Pancreas (tissue), 10 donors: ENCODE results near the gene KIF21B. TPM values are rescaled to one million over a fixed set of nuclear protein-coding genes. Genes with fewer than 3 reads are reported as not detected.

Source experiments
- ATAC-seq, 4 donors: fragments of 200-7000 bp; cut with Tn5 transposase; one replicate each; pipeline versions ENCODE4 v1.8.0 to v1.9.1; 2020; ENCODE audit warnings: mild to moderate bottlenecking in 4 of 4, moderate library complexity in 4 of 4
- DNase-seq, 6 donors: peaks; one replicate each; pipeline ENCODE4 v3.0.0-alpha.2; 2020
- FAIRE-seq: peaks from 2 replicates; lab custom pipeline; 2012; peaks lifted over from hg19 to GRCh38; lab: Jason Lieb, UNC
- H3K27ac ChIP-seq, 4 donors: fragments of 200-600 bp; sonication (generic); 1 replicate in 3 of 4; 2 replicates in 1 of 4; pipeline versions ENCODE4 v1.5.0 to v1.8.0; 2020
- H3K27me3 ChIP-seq, 4 donors: fragments of 200-600 bp; one replicate each; pipeline ENCODE4 v1.8.0; 2021
- H3K36me3 ChIP-seq, 3 donors: fragments of 200-600 bp; sonication (generic) in 1 of 3; one replicate each; pipeline versions ENCODE4 v1.5.0 to v1.8.0; 2020 to 2021
- H3K4me1 ChIP-seq, 3 donors: fragments of 200-600 bp; one replicate each; pipeline ENCODE4 v1.8.0; 2021
- H3K4me3 ChIP-seq, 4 donors: fragments of 200-600 bp; sonication (generic) in 2 of 4; one replicate each; pipeline versions ENCODE4 v1.5.0 to v1.8.0; 2020 to 2021
- H3K9me3 ChIP-seq, 4 donors: fragments of 200-600 bp; one replicate each; pipeline ENCODE4 v1.8.0; 2021
- CTCF ChIP-seq, 4 donors: fragments of 200-600 bp; sonication (generic) in 3 of 4; IDR thresholded peaks; one replicate each; pipeline versions ENCODE4 v1.5.0 to v1.8.0; 2021; ENCODE audit warnings: antibody characterized with exemption in 4 of 4
- WGBS, 2 donors: extraction: QIAGEN DNeasy Blood & Tissue Kit; methylation state at CpG; one replicate each; pipeline ENCODE4 v1.1.7; 2013; 5-methylcytosine and 5-hydroxymethylcytosine counted together
- intact Hi-C, 3 donors: fragments of 100-400 bp; cut with DNase I; formaldehyde crosslinking; loops; one replicate each; pipeline versions ENCODE4 v1.11.1 to v1.14.2; 2022
- polyA plus RNA-seq, 2 donors: library from polyadenylated mRNA; stranded (reverse); fragments of 200-250 nt; gene quantifications; one replicate each; pipeline ENCODE4 v1.2.3, GENCODE V29; 2013
- total RNA-seq, 6 donors: library from RNA; stranded (reverse); fragmentation: NEBNext Ultra II Directional in 4 of 6; extraction: Animal tissue kit (Norgen Biotek cat#: 25700) in 4 of 6; gene quantifications; one replicate each; pipeline versions ENCODE4 v1.2.1 to v1.2.4, GENCODE V29; 2021 to 2023
- donor health status: healthy with polysubstance abuse.
- donor health status: DM: no; HTN: no; CAD: no; lungs with moderate emphysema.
- donor health status: DM: no; HTN: no; CAD: no.
- donor health status: control.
- donor health status: control.
- donor health status: Bipolar disorder and iron deficiency.
- donor health status: DM: yes; HTN: yes; CAD: no.
- donor health status: DM: no; HTN: no; CAD: no.
- donor health status: DM: no; HTN: no; CAD: no.
- donor health status: DM: yes; HTN: yes; CAD: no.

KIF21B gene
- total and polyA plus RNA-seq, 8 donors: 0.51 to 2.5 (median 0.93) TPM

- Histone ChIP-seq H3K9me3 (no peaks in the 10 kb centered on the region), H3K27ac (no peak overlapping the region), H3K4me1 (no peaks in the 10 kb centered on the region), H3K27me3 (no peaks in the 10 kb centered on the region), H3K4me3 (no peak overlapping the region), H3K36me3 (no peaks in the 10 kb centered on the region)
- ATAC-seq (peak; percentile 75 to 95 (median 90)), DNase-seq (peak in 4 of 6 donors; percentile 47 to 76 (median 74)), FAIRE-seq (no peak)
- 18% methylated on average over 13 of the region's 13 CpGs for WGBS, 2 donors
- peak; percentile 53 to 79 (median 74) for TF ChIP-seq CTCF (IDR thresholded peaks at IDR 0.05)
- intact Hi-C loops: loop anchor here in 2 of 3 donors (2.0 to 10.0 kb wide), 3 partner anchors 70 to 148 kb away; partner anchors contain the start of gene INAVA (in 1 of the 2)
Measured at GRCh38 chr1:201042779-201043461, 19.4 kb upstream of the KIF21B start.

GRCh38 chr1:201041011-201041410, 17.5 kb upstream of the KIF21B start:
- Histone ChIP-seq H3K4me3 (no peak overlapping the region), H3K36me3 (no peaks in the 10 kb centered on the region), H3K4me1 (no peaks in the 10 kb centered on the region), H3K27ac (no peak overlapping the region), H3K27me3 (peaks cover 0 to 5% (median 0%) of the 10 kb centered on the region in 4 donors), H3K9me3 (no peaks in the 10 kb centered on the region)
- FAIRE-seq (no peak), DNase-seq (no peak), ATAC-seq (no peak)
- 85 to 87% methylated on average over 2 of the region's 2 CpGs for WGBS, 2 donors
- no peak for TF ChIP-seq CTCF (IDR thresholded peaks at IDR 0.05)
- intact Hi-C loops: loop anchor here in 2 of 3 donors (5.0 to 10.0 kb wide), 2 partner anchors 69 to 146 kb away; partner anchors contain the start of gene INAVA (in 1 of the 2)

- DNase-seq (peak in 1 of 6 donors; percentile 48), FAIRE-seq (no peak), ATAC-seq (no peak)
- no peak for TF ChIP-seq CTCF (IDR thresholded peaks at IDR 0.05)
- Histone ChIP-seq H3K36me3 (no peaks in the 10 kb centered on the region), H3K27ac (no peak overlapping the region), H3K4me3 (no peak overlapping the region), H3K27me3 (peaks cover 0 to 5% (median 0%) of the 10 kb centered on the region in 4 donors), H3K9me3 (no peaks in the 10 kb centered on the region), H3K4me1 (no peaks in the 10 kb centered on the region)
- intact Hi-C loops: loop anchor here in 2 of 3 donors (5.0 to 10.0 kb wide), 2 partner anchors 68 to 145 kb away; partner anchors contain the start of gene INAVA (in 1 of the 2)
- WGBS, 2 donors: 65% methylated on average over 5 of the region's 5 CpGs
Measured at GRCh38 chr1:201039876-201040275, 16.4 kb upstream of the KIF21B start.

- DNase-seq (no peak), FAIRE-seq (no peak)
- intact Hi-C loops: no loop called here
Measured at GRCh38 chr1:201039418-201039817, 15.9 kb upstream of the KIF21B start.

More at GRCh38 chr1:201039418-201039817, 15.9 kb upstream of the KIF21B start:
- no peaks in the 10 kb centered on the region for H3K36me3 ChIP-seq
- no peak for TF ChIP-seq CTCF (IDR thresholded peaks at IDR 0.05)
- no peak overlapping the region for H3K4me3 ChIP-seq
- WGBS, 2 donors: 76 to 77% methylated on average over 2 of the region's 2 CpGs
- no peaks in the 10 kb centered on the region for H3K4me1 ChIP-seq
- H3K27ac ChIP-seq: no peak overlapping the region
- H3K27me3 ChIP-seq: peaks cover 0 to 5% (median 0%) of the 10 kb centered on the region in 4 donors
- no peaks in the 10 kb centered on the region for H3K9me3 ChIP-seq
- ATAC-seq: no peak
